Right ventricle myocardium inferior (tissue), 1 donor: ENCODE results near the gene MAPK7. TPM values are rescaled to one million over a fixed set of nuclear protein-coding genes. Genes with fewer than 3 reads are reported as not detected.

ENCODE experiments used
- ATAC-seq: fragments of 200-7000 bp; cut with Tn5 transposase; one replicate; pipeline ENCODE4 v1.9.1; 2020; ENCODE audit warnings: mild to moderate bottlenecking, moderate library complexity
- DNase-seq: peaks from one replicate; pipeline ENCODE4 v3.0.0; 2021; ENCODE audit errors: missing footprints
- intact Hi-C: fragments of 100-400 bp; cut with DNase I; formaldehyde crosslinking; loops from one replicate; pipeline ENCODE4 v1.11.0; 2022
- total RNA-seq: library from RNA; stranded (reverse); fragmentation: NEBNext Ultra II Directional; extraction: Animal tissue kit (Norgen Biotek cat#: 25700); gene quantifications from one replicate; pipeline ENCODE4 v1.2.1, GENCODE V29; 2021
- donor health status: DM: no; HTN: yes; CAD: no; lungs with severe emphysema.

MAPK7 gene
- total RNA-seq, 1 donor from 2014 or later, result 13.0 TPM

DNA sequence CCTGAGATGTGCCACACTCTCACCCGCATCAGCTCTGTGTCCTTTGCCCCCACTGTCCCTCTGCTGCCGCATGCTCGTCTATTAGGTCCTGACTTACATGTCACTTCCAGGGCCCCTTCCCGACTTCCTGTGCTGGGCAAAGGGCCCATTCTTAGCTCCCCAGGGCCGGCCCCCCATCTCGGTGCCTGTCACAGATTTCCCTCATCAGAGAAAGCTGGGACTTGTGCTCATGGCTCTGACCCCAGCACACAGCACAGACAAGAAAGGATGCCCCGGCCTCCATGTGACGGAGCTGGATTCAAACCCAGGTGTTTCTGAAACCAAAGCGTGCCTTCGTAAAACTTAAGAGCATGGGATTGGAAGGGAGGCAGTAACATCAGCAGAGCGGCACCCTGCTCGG lies 5.9 kb upstream of the MAPK7 start:
- intact Hi-C loops, result no loop called here
- no peak for DNase-seq
- no peak for ATAC-seq

DNA sequence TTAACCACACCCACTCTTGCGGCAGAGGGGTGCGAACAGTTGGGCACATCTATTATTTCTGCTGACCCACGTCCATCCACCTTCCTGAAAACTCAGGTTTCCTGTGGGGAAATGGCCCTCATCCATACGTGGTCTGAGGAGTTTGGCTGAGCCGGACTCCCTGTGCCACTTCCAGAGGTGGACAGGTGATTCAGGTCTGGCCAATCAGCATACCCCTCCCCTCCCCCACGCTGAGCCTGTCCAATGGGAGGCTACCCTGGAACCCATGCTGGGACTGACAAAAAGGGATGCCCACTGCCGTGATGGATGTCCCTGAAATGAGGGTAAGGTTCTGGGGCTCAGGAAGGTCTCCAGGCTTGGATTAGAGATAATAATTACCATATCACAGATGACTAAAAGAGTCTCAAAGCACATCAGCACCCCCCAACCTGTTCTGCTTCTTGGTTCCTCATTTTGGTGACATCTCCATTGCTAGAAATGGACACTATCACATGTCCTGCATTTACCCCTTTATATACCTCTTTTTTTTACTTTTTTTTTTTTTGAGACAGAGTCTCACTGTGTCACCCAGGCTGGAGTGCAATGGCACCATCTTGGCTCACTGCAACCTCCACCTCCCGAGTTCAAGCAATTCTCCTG lies 5.3 kb upstream of the MAPK7 start:
- intact Hi-C loops, result no loop called here
- no peak for DNase-seq
- no peak for ATAC-seq

DNA sequence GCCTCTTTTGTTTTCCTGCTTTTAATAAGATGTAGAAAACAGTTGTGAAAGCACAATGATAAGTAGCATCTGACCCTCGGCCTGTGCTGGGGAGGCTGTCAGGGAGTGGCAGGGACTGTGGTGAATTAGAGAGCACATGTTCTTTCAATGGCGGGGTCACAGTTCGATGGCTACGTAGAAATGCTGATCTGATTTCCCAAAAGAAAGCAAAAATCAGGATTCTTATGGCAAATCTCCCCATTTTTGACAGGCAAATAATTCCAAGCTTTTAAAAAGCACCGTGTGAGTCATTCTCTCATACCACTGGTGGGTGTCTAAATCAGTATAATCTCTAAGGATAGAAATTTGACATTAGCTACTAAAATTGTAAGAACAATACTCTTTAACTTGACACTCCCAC lies 4.2 kb upstream of the MAPK7 start:
- DNase-seq, result no peak
- no peak for ATAC-seq
- intact Hi-C loops, result no loop called here

DNA sequence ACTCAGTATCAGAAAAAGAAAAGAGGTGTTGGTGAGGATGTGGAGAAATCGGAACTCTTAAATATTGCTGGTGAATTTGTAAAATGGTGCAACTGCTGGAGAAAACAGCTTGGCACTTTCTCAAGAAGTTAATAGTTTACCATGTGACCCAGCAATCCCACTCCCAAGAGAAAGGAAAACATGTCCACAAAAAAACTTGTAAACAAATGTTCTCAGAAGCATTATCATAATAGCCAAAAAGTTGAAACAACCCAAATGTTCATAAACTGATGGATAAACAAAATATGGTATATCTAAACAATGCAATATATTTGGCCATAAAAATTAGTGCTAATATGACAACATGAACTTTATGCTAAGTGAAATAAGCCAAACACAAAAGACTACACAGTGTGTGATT lies 2.6 kb upstream of the MAPK7 start:
- intact Hi-C loops, result loop anchor here (5.0 kb wide), 1 partner anchor 272 kb away; the partner anchor contains the start of gene ALDH3A2
- no peak for ATAC-seq

DNA sequence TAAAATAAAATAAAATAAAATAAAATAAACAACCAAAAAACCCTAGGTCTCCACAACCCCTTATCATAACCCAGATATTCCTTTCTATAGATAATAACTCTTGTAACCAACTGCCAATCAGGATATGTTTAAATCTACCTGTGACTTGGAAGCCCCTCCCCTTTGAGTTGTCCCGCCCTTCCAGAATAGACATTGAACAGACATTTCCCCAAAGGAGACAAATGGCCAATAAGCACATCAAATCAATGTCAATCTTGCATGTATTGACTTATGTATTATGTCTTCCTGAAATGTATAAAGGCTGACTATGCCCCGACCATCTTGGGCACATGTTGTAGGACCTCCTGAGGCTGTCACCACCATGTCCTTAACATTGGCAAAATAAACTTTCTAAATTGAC lies 1.5 kb upstream of the MAPK7 start:
- ATAC-seq (no peak), DNase-seq (no peak)
- intact Hi-C loops, result loop anchor here (5.0 kb wide), 1 partner anchor 270 kb away; the partner anchor contains the start of gene ALDH3A2

More for the DNA sequence above, 2.6 kb upstream of the MAPK7 start:
- no peak for DNase-seq

DNA sequence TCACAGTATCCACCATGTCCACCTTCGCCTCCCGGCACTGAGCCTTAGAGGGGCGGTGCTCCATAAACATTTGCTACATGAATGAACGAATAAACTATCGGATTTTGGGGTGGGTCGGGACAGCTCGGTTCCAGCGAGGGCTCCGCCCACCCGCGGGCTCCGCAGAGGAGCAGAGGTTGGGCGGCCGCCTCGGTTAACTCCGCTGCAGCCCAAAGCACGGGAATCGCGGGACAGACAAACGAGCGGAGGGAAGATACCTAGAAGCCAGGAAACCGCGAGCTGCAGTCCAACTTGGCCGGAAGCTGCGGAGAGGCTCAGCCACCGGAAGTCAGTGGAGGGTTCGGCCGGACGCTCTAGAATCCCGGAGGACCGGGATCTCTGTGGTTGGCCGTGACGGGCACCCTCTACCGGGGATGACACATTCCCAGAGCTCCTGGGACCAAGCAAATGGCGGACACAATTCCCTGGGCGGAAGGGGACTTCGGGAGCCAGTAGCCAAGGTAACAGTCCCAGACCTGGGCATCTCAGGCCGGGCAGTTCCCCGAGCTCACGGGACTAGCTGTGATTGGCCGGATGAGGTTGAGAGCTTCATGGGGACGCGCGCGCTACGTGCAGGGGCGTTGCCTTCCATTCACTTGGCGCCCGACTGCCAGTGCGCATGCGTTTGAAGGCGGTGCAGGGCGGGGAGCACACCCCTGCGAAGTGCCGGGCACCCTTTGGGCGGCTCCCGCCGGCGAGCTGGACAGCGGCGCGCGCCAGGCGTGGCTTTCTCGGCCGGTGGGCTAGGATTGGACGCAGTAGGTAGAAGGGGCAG lies 489 bp upstream of the MAPK7 start:
- ATAC-seq, result peak; percentile 98
- peak; percentile 100 for DNase-seq
- intact Hi-C loops, result loop anchor here (5.0 kb wide), 1 partner anchor 269 kb away; the partner anchor contains the start of gene ALDH3A2

DNA sequence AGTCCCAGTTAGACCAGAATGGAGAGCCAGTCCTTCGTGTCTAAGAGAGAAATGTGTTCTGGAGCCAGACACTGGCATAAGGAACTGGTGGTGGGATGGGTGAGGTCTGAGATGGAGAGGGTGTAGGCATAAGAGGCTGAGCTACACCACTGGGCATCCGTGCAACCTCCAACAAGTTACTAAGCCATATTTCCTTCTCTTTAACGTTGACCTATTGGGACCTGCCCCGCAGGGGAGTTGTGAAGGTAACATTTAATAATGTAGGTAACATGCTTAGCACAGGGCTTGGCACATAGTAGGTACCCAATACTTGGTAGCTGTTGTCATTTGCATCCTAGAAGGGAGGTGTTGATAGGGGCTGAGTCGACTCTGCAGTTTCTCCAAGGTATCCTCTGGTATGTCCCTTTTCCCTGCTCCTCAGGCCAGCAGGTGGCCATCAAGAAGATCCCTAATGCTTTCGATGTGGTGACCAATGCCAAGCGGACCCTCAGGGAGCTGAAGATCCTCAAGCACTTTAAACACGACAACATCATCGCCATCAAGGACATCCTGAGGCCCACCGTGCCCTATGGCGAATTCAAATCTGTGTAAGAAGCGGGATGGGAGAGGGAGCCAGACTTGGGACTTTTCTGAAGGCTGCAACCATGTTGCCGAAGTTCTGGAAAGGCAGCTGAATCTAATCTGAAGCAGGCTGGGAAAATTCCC lies 1.2 kb downstream of the MAPK7 start:
- DNase-seq (no peak), ATAC-seq (no peak)
- intact Hi-C loops, result loop anchor here (5.0 kb wide), 1 partner anchor 268 kb away; the partner anchor contains the start of gene ALDH3A2

DNA sequence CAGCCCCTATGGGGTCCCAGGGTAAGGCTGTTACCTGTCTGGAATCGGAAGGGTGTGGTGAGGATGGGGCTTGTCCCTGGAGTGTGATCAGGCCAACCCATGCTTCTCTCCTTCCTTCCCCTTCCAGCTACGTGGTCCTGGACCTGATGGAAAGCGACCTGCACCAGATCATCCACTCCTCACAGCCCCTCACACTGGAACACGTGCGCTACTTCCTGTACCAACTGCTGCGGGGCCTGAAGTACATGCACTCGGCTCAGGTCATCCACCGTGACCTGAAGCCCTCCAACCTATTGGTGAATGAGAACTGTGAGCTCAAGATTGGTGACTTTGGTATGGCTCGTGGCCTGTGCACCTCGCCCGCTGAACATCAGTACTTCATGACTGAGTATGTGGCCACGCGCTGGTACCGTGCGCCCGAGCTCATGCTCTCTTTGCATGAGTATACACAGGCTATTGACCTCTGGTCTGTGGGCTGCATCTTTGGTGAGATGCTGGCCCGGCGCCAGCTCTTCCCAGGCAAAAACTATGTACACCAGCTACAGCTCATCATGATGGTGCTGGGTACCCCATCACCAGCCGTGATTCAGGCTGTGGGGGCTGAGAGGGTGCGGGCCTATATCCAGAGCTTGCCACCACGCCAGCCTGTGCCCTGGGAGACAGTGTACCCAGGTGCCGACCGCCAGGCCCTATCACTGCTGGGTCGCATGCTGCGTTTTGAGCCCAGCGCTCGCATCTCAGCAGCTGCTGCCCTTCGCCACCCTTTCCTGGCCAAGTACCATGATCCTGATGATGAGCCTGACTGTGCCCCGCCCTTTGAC lies 2.4 kb downstream of the MAPK7 start:
- no peak for ATAC-seq
- DNase-seq, result no peak
- intact Hi-C loops, result no loop called here

DNA sequence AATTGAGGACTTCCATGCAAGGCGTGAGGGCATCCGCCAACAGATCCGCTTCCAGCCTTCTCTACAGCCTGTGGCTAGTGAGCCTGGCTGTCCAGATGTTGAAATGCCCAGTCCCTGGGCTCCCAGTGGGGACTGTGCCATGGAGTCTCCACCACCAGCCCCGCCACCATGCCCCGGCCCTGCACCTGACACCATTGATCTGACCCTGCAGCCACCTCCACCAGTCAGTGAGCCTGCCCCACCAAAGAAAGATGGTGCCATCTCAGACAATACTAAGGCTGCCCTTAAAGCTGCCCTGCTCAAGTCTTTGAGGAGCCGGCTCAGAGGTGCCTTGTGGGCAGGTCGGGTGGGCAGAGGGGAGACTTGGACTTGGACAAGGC lies 3.1 kb downstream of the MAPK7 start:
- intact Hi-C loops, result no loop called here
- ATAC-seq (no peak), DNase-seq (no peak)

DNA sequence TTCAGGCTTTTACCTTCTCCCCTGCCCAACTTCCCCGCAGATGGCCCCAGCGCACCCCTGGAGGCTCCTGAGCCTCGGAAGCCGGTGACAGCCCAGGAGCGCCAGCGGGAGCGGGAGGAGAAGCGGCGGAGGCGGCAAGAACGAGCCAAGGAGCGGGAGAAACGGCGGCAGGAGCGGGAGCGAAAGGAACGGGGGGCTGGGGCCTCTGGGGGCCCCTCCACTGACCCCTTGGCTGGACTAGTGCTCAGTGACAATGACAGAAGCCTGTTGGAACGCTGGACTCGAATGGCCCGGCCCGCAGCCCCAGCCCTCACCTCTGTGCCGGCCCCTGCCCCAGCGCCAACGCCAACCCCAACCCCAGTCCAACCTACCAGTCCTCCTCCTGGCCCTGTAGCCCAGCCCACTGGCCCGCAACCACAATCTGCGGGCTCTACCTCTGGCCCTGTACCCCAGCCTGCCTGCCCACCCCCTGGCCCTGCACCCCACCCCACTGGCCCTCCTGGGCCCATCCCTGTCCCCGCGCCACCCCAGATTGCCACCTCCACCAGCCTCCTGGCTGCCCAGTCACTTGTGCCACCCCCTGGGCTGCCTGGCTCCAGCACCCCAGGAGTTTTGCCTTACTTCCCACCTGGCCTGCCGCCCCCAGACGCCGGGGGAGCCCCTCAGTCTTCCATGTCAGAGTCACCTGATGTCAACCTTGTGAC lies 3.6 kb downstream of the MAPK7 start:
- DNase-seq (no peak), ATAC-seq (no peak)
- intact Hi-C loops, result no loop called here

DNA sequence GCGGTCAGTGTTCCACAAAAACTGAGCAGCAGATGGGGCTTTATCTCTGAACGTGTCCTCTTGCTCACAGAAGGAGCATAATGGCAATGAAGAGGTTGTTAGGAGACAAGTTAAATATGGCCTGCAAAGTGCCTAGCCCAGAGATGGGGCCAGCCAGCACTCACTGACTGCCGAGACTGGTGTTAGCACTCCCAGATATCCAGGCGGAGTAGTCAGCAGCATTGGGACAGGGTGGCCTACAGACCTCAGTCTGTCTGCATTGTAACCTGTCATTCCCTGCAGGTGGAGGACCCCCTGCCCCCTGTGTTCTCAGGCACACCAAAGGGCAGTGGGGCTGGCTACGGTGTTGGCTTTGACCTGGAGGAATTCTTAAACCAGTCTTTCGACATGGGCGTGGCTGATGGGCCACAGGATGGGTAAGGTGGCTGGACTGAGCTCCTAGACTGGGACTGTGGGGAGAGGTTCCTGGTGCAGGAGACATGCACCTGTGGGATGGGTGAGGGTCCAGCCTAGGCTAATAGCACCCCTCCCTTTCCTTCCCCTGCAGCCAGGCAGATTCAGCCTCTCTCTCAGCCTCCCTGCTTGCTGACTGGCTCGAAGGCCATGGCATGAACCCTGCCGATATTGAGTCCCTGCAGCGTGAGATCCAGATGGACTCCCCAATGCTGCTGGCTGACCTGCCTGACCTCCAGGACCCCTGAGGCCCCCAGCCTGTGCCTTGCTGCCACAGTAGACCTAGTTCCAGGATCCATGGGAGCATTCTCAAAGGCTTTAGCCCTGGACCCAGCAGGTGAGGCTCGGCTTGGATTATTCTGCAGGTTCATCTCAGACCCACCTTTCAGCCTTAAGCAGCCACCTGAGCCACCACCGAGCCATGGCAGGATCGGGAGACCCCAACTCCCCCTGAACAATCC lies 4.5 kb downstream of the MAPK7 start:
- intact Hi-C loops, result no loop called here
- DNase-seq (no peak), ATAC-seq (no peak)

DNA sequence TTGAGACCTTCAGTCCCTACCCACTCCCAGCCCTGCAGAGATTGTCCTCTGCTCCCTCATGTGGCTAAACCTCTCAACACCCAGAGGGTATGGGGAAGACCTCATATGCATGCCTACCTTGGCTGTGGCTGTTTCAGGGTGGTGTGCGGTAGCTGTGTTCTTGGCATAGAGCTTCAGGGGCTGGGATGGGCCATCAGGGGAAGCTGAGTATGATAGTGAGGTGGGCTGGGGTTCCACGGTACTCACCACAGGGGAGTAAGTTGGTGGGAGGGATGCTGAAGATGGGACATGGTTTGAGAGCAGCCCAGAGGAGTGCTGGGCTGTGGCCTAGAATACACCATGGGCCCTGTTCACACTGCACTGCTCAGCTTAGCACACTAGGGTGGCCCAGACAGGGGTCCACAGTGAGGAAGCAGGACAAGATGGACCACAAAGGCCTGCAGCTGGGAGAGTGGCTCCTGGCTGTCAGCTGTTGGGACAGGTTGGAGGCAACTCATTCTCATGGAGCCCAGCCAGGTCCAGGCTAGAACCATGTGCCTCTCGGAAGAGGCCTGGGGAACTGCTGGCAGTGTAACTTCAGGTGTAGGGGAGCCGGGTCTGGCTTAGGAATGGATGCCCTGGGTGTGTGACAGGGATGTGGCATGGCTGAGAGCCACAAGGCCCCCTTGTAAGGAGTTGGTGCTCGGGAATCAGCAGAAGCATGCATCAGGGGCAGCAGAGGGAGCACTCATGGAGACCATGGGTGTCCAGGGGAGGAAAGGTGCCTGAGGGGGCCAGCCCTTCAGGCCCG lies 5.6 kb downstream of the MAPK7 start:
- DNase-seq (peak; percentile 72), ATAC-seq (peak; percentile 16)
- intact Hi-C loops, result no loop called here

DNA sequence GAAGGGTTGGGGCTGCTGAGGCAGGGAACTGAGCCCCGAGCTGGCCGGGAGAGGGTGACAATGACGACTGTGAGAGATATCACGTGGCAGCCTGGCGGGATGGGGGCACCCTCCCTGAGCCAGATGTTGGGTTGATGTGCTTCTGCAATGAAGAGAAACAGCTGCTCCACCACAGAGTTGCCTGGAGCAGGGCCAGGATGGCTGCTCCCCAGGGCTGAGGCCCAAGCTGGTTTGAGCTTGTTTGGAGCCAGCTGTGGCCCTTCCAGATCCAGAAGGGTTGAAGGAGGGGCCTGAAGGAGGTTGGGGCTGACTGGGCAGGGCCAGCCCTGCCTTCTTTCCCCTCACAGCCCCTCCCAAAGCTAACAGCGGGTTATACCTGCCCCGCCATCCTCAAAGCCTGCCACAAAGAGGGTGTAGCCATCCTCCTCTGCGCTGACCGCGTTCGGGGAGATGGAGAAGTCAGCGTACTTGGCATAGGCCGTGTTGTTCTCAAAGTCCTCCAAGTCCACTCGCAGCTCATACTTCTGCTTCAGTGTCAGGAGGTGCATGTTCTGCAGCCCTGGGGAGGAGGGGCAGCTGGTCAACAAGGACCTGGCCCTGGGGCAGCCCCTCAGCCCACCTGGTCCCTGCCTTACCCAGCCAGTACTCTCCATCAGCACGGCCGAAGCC lies 6.6 kb downstream of the MAPK7 start:
- DNase-seq, result peak; percentile 92
- peak; percentile 68 for ATAC-seq
- intact Hi-C loops, result no loop called here

DNA sequence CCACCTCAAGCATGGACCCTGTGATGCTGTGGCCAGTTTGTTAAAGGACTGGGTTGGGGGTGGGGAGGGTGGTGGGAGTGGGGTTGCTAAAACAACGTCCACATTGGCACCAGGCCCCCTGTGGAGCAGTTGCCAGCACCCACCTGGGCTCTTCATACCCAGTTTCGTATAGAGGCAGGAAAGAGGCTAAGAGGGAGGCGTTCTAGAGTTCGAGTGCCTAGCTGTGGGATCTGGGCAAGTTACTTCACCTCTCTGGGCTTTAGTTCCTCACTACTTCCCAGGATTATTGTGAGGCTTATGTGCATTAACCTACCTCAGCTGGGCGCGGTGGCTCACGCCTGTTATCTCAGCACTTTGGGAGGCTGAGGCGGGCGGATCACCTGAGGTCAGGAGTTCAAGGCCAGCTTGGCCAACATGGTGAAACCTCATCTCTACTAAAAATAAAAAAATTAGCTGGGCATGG lies 7.3 kb downstream of the MAPK7 start:
- intact Hi-C loops, result no loop called here
- ATAC-seq (no peak), DNase-seq (peak; percentile 39)

DNA sequence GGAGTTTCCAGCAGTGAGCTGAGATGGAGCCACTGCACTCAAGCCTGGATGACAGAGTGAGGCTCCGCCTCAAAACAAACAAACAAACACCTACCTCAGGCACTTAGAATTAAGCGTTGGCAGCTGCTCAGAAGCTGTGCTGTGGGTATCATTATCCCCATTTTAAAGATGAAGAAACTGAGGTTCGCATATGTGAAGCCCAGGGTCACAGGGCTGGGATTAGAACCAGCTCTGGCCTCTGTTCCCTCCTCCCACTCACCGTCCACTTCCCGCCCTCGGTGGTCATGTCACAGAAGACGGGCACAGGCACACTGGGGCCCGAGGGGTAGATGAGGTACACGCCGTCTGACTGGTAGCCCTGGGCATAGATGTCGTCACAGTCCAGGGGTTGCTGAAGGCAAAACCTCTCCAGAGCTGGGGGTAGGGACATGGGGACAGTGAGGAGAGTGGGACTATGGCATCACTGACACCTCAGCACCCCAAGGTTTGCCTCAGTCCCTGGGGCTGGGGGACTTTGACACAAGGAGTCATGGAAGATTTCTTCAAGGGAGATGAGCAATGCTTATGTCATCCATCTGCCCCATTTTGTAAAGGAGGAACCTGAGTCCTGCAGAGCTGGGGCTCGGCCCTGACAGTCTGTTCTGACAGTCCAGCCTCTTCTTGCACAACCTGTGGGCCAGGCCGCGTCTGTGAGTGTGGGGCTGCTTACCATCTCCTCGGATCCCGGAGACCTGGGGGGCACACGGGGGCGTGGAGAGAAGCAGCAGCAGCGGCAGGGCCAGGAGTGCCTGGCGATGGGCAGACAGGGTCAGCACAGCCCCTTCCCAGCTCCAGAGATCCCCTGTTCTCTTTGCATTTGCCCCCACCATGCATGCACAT lies 8.0 kb downstream of the MAPK7 start:
- ATAC-seq (peak; percentile 15), DNase-seq (peak; percentile 92)
- intact Hi-C loops, result no loop called here
